ENCODE results near the gene MMP2.

DNA sequence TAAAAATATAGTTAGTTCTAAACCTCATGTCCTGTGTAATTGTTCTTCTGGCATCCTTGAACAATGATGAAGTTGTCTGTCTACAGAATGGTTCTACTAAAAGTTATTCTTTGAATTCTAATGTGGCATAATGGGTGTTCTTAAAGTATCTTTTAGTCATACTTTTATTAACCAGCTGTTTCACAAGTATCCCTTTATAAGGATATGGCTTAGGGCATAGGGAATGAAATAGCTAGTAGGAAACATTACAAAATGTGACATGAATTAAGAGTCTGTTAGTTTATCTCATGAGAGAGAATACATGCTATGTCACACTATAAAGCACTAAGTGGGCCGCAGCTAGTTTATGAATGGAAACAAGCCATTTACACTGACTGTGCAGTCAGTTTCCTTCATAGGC is 61.2 kb downstream of the MMP2 start:
- TF ChIP-seq EZH2 (optimal IDR thresholded peaks at IDR 0.05; ENCODE audit: low read depth, low read length) (no peak), EZH2phosphoT487 (IDR thresholded peaks at IDR 0.05; ENCODE audit: low read length) (no peak)
- TF ChIP-seq, protein P1, sequence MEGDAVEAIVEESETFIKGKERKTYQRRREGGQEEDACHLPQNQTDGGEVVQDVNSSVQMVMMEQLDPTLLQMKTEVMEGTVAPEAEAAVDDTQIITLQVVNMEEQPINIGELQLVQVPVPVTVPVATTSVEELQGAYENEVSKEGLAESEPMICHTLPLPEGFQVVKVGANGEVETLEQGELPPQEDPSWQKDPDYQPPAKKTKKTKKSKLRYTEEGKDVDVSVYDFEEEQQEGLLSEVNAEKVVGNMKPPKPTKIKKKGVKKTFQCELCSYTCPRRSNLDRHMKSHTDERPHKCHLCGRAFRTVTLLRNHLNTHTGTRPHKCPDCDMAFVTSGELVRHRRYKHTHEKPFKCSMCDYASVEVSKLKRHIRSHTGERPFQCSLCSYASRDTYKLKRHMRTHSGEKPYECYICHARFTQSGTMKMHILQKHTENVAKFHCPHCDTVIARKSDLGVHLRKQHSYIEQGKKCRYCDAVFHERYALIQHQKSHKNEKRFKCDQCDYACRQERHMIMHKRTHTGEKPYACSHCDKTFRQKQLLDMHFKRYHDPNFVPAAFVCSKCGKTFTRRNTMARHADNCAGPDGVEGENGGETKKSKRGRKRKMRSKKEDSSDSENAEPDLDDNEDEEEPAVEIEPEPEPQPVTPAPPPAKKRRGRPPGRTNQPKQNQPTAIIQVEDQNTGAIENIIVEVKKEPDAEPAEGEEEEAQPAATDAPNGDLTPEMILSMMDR (IDR thresholded peaks at IDR 0.05; ENCODE audit: low read length): no peak
